Measurements from ENCODE around the gene PTPRN2. TPM values are rescaled to one million over a fixed set of nuclear protein-coding genes. Genes with fewer than 3 reads are reported as not detected.

PTPRN2 gene
- total and polyA plus RNA-seq, 9 of the 15 experiments (the other 6 are each of a cell fraction or from before 2014, with no cell fraction given) = not detected

DNA sequence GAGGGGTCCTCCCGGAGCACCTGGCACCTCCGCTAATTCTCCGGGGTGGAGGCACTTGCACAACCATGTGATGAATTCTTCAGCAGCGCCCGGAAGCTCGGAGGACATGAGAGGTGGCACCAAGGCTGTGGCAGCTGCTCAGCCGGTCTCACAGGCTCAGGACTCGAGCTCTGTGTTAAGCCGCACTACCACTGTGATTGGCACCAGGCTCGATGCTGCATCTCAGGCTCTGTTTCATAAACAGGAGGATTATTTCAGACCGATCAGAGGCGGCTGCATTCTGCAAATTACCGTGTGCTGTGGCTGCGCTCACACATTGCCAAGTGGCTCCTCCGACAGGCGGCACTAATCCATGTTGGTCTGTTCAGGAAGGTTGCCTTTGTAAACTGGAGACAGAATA is 755.6 kb downstream of the PTPRN2 start (continued):
- no peak for TF ChIP-seq CHD7 (IDR thresholded peaks at IDR 0.05; ENCODE audit: low read depth, low read length)
- no peak for TF ChIP-seq ZNF79 (CRISPR knock-in tag; IDR thresholded peaks at IDR 0.05; ENCODE audit: low read depth)
- no peak for TF ChIP-seq ZNF511 (CRISPR knock-in tag; IDR thresholded peaks at IDR 0.05)
- TF ChIP-seq, protein P1, sequence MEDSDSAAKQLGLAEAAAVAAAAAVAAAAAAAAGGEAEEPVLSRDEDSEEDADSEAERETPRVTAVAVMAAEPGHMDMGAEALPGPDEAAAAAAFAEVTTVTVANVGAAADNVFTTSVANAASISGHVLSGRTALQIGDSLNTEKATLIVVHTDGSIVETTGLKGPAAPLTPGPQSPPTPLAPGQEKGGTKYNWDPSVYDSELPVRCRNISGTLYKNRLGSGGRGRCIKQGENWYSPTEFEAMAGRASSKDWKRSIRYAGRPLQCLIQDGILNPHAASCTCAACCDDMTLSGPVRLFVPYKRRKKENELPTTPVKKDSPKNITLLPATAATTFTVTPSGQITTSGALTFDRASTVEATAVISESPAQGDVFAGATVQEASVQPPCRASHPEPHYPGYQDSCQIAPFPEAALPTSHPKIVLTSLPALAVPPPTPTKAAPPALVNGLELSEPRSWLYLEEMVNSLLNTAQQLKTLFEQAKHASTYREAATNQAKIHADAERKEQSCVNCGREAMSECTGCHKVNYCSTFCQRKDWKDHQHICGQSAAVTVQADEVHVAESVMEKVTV (CRISPR knock-in tag; IDR thresholded peaks at IDR 0.05) = no peak
- no peak for TF ChIP-seq IRF1 (CRISPR knock-in tag; IDR thresholded peaks at IDR 0.05; ENCODE audit: borderline replicate concordance)
- no peak for TF ChIP-seq EWSR1 (IDR thresholded peaks at IDR 0.05; ENCODE audit: borderline replicate concordance, low read depth, partially characterized antibody)
- TF ChIP-seq AFF4 (CRISPR knock-in tag; IDR thresholded peaks at IDR 0.05) = no peak
